Stimulated activated CD8-positive, alpha-beta memory T cell treated with anti-CD3 and anti-CD28 coated beads, Interleukin-12 subunit alpha, Interleukin-12 subunit beta, amount 100 ng/mL, for 24 hours (primary cell): ENCODE results near the gene ATOH7.
"Not testable (repeated sequence)": the region's sequence is repeated elsewhere in the genome, so short reads cannot be mapped to it uniquely, and the experiment has no call there.

ENCODE experiments used
- DNase-seq: peaks from one replicate; pipeline ENCODE4 v3.0.0-alpha.2; 2020; ENCODE audit errors: extremely low read depth

Gene ATOH7

DNA sequence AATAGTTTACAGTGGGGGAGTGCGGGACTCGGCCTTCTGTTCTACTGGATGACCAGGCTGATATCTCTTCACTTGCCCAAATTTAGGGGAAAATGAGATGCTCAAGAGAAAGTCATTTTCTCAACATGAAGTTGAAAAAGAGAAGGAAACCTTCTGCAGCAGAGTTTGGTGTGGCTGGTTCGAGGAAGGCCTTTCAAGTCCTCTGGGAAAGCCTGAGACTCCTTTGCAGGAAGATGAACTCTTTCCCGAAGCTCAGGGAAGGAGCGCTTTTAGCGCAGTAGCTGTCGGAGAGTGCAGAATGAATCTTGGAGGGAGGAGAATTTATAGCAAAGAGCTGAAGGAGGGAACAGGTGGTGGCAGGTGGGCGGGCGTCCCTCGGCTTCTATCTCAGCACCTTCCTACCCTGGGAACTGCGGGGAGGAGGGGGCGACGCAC, at the start of gene ATOH7:
TSS of gene ATOH7 (minus strand) at position 297 of the 435 bp plus-strand sequence. CDS start 436 bp downstream, outside the sequence.
- no peak for DNase-seq

- DNase-seq, result no peak
Measured at GRCh38 chr10:68280758-68281157, 48.8 kb upstream of the ATOH7 start.

DNA sequence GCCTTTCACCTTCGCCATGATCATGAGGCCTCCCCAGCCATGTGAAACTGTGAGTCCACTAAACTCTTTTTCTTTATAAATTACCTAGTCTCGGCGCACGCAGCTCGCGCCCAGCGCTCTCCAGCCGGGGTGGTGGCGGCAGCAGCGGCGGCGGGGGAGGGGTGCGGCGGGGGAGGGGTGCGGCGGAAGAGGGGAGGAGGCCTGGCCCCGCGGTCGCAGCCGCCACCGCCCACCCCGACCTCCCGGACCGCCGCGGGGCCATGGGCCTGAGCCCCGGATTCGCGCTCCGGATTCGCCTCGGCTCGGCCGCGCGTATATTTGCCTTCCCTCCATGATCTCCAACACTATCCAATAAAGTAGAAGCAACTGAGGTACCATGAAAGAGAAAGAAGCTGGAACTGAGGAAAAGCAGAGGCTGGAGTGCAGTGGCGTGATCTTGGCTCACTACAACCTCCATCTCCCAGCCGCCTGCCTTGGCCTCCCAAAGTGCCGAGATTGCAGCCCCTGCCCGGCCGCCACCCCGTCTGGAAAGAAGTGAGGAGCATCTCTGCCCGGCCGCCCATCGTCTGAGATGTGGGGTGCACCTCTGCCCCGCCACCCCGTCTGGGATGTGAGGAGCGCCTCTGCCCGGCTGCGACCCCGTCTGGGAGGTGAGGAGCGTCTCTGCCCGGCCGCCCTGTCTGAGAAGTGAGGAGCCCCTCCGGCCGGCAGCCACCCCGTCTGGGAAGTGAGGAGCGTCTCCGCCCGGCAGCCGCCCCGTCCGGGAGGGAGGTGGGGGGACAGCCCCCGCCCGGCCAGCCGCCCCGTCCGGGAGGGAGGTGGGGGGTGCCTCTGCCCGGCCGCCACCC, 47.2 kb upstream of the ATOH7 start:
- not testable (repeated sequence) for DNase-seq

GRCh38 chr10:68277814-68278213, 45.9 kb upstream of the ATOH7 start:
- not testable (repeated sequence) for DNase-seq

DNA sequence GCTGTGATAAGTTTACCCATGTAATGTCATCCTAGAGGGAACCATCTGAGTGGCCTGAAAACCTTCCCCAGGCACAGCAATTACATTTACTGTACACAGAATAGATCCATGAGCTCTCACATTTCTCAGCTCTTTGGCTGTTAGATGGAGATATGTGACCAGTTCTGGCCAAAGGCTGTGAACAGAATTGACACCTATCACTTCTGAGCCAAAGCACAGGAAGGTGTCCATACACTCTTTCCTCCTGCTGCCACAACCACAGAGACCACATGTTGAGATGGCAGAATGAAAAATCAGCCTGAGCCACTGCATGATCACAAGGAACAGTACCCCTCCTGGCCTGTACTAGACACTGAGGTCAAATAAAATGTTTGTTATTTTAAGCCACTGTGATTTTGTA, 44.3 kb upstream of the ATOH7 start:
- no peak for DNase-seq

- DNase-seq, result no peak
Measured at GRCh38 chr10:68275600-68276126, 43.8 kb upstream of the ATOH7 start.

DNA sequence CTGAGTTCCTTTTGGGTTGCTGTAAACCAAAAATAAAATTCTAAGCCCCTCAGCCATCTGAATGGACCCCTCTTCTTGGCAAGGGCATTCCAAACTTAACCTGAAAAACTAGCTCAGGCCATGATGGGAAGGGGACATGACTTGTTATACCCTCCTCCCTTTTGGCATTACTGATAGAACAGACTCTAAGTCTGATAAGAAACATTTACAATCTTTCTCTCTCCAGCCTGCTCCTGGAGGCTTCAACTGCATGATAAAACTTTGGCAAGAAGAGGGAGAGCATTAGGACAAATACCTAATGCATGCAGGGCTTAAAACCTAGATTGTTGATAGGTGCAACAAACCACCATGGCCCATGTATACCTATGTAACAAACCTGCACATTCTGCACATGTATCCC, 40.9 kb upstream of the ATOH7 start:
- DNase-seq, result no peak

DNA sequence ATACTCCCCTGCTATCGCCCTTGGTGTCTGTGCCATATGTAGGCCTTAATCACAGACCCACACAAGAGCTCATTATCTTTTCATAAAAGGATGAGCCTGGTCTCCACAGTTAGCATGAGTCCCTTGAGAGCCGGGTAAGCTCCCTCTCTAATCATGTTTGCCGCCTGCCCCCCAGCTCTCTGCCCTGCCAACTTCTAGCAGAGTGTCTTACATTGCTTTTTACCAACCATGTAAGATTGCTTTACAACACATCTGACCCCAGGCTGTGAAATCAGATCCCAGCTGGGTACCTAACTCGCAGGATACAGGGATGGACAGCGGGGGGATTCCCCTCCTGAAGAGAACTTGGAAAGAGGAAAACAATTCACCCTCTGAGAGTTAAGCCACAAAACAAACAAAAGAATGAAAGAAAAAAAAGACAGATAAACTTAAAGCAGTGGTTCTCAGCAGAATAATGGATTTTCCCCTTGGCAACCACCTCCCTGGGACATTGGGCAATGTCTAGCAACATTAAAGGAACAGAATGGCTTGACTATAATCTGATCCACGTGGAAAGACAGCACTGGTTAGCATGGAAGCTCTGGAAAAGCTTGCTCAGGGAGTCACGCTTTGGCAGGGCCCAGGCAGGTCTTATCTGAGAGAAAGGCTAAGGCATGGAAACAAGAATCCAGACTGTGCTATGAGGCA, 39.4 kb upstream of the ATOH7 start:
- no peak for DNase-seq

- DNase-seq, result no peak
Measured at GRCh38 chr10:68269562-68270290, 37.8 kb upstream of the ATOH7 start.

- no peak for DNase-seq
Measured at GRCh38 chr10:68261132-68261856, 29.4 kb upstream of the ATOH7 start.

DNA sequence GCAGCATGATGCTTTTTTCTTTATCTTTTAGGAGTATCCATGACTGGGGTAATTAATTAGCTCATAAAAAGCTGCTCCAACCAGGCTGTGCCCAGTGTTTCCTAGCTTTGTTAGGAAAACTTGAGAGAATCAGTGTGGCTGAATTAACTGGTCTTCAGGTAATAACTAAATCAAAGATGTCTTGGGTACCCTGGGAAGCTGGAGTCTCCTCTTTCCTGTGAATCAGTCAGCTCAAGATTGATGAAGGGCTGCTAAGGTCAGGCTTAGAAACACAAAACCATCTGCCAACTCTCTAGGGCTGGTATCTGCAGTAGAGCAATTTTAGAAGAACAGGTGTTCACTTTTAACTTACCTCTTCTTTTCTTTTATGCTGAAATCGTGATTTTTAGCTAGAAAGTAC, 21.4 kb upstream of the ATOH7 start:
- no peak for DNase-seq

GRCh38 chr10:68251625-68252495, 19.9 kb upstream of the ATOH7 start:
- DNase-seq, result no peak

DNA sequence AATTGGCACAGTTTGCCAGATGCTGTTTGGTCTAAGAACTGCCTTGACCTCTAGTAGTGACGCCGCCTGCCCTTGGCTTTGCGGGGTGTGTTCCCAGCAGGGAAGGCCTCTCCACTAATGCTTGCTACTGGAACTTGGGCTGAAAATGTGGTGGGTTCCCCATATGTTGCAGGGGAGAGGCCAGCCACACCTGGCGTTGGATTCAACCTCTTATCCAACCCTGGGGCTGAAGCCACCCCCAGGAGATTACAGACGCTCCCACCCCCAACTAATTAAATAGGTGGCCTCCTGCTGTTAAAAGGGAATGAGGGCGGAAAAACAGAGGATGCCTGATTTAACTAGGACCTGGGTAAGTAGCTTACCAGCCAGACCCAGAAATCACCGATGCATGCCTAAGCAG, 19.2 kb upstream of the ATOH7 start:
- DNase-seq, result no peak

DNA sequence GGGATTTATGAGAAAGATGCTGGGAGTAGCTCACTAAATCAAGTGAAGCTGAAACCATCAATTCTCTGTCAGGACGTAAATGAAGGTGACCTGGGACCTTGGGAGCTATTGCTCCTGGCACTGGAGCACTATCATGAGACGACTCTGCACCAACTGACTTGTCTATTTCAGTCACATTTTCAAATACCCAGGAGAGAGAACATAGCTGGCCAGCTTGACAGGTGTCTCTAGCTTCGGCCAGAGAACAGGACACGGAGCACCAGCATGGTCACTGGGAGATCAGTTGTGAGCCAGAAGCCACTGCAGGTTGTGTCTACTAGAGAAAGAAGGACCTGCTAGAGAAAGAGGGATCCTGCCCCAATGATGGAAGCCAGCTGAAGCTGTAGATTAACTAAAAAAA, 17.4 kb upstream of the ATOH7 start:
- no peak for DNase-seq

- DNase-seq, result no peak
Measured at GRCh38 chr10:68247931-68248330, 16.0 kb upstream of the ATOH7 start.

DNA sequence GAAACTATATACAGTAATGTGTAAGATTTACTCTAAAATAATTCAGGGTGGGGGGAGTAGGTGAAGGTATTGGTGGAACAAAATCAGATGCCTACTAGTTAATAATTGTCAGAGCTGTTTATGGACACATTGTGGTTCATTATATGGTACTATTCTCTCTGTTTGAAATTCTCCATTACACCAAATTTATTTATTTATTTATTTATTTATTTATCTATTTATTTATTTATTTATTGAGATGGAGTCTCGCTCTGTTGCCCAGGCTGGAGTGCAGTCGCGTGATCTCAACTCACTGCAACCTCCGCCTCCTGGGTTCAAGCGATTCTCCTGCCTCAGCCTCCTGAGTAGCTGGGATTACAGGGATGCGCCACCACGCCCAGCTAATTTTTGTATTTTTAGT, 14.5 kb upstream of the ATOH7 start:
- not testable (repeated sequence) for DNase-seq

- no peak for DNase-seq
Measured at GRCh38 chr10:68242051-68242450, 10.1 kb upstream of the ATOH7 start.

DNA sequence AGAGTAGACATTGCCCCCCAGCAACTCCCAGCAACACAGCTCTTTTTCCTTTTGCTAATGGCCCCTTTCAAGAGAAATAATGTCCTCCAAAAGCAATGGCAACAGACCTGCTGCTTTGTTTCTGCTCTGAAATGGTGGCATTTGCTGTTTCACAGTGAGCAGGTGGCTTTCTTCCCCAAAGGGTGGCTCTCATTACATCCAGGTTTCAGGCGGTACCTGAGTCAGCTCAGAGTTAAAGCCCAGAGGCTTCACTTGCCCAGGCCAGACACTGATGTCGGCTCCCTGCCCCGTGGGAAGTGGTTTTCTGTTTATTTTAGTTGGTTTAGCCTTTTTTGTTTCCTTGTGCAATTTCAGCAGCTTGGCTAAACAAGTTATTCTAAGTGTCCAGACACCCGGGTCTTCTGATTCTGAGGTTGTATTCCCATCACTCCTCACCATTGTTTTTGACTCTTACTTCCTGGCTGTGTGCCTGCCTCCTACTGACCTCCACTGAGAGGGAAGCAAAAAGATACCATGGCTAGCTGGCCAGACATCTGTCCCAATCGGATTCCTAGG, 7.8 kb upstream of the ATOH7 start:
- no peak for DNase-seq

DNA sequence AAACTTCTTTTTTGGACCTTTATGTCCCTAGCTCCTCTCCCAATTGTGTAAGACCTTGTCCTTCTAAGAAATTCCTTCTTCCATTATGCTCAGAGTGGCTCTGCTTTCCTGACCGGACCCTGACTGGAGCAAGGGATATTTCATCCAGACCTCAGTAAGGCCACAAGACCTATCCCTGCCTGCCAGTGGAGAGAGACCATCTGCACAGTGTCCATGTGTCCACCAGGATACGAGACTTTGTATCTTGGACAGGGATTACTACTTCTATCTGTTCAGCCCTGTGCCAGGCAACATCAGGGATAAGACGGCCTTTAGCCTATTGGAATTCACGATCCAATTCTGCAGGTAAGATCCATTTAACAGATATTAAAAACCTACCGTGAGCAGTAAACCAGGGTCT, 7.2 kb upstream of the ATOH7 start:
- DNase-seq, result no peak

DNA sequence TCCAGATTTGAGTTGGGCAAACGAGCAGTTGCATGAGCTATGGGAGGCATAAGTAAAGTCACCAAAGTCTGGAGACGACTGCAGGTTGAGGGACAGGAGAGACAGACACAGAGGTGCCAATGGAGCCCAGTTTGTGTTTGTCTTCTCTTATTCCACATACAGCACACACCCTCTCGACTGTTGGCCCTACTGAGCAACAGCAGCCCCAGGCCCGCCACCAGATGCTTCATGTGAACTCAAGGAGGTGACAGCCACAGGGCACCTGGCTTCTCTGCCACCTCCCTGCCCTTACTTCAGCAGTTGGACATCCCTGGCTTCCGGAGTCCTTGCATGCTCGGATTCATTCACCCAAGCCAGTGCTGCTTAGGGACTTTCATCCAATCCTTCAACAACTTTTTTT, 6.5 kb upstream of the ATOH7 start:
- no peak for DNase-seq
